ENCODE data around the gene PGAM2. TPM values are rescaled to one million over a fixed set of nuclear protein-coding genes. Genes with fewer than 3 reads are reported as not detected.

PGAM2 gene
- total and polyA plus RNA-seq, 2 experiments from 2014 or later = 148 to 165 TPM

DNA sequence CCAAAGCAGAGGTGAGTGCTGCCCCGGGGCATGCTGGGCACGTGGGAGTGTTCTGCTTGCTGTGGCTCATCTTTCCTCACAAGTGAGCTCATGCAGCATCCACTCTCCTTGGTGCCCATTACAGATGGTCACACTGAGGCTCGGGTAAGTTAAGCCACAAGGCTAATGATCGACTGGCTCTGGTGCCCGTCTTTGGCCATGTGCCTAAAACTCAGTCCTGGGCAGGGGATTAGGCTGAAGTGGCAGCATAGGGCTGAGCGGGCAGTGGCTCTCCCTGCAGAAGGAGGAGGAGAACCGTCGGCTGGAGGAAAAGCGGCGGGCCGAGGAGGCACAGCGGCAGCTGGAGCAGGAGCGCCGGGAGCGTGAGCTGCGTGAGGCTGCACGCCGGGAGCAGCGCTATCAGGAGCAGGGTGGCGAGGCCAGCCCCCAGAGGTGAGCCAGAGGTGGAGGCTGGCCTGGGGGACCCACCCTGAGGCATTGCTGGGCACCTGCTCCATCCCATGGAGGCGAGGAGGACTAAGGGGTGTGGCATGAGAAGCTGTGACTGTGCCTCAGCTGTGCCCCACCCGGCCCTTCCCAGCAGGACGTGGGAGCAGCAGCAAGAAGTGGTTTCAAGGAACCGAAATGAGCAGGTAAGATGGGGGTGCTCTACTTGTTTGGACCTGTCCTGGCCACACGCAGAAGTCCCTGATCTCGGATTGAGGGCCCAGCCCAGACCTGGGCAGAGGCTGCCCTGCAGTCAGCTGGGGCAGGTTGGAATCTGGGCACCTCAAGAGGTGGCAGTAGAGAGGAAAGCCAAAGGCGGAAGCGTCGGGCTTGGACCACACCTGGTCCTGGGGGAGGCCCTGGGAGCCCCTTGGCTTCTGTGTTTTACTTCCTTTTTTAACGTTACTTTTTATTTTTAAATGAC is 7.3 kb downstream of the PGAM2 start:
- H3K4me3 ChIP-seq = no peak overlapping the region
- no peak for DNase-seq (ENCODE audit: low read depth in 1 of 2, low spot score in 1 of 2)
- H3K36me3 ChIP-seq = peaks cover 21% of the 10 kb centered on the region
- H3K27ac ChIP-seq = no peak overlapping the region
- no peaks in the 10 kb centered on the region for H3K9me3 ChIP-seq (ENCODE audit: low read depth)
- peaks cover 7% of the 10 kb centered on the region for H3K4me1 ChIP-seq (ENCODE audit: low read depth)
- TF ChIP-seq, protein P1, sequence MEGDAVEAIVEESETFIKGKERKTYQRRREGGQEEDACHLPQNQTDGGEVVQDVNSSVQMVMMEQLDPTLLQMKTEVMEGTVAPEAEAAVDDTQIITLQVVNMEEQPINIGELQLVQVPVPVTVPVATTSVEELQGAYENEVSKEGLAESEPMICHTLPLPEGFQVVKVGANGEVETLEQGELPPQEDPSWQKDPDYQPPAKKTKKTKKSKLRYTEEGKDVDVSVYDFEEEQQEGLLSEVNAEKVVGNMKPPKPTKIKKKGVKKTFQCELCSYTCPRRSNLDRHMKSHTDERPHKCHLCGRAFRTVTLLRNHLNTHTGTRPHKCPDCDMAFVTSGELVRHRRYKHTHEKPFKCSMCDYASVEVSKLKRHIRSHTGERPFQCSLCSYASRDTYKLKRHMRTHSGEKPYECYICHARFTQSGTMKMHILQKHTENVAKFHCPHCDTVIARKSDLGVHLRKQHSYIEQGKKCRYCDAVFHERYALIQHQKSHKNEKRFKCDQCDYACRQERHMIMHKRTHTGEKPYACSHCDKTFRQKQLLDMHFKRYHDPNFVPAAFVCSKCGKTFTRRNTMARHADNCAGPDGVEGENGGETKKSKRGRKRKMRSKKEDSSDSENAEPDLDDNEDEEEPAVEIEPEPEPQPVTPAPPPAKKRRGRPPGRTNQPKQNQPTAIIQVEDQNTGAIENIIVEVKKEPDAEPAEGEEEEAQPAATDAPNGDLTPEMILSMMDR (IDR thresholded peaks at IDR 0.05; ENCODE audit: low read depth, low read length) = no peak
- H3K27me3 ChIP-seq = no peaks in the 10 kb centered on the region

DNA sequence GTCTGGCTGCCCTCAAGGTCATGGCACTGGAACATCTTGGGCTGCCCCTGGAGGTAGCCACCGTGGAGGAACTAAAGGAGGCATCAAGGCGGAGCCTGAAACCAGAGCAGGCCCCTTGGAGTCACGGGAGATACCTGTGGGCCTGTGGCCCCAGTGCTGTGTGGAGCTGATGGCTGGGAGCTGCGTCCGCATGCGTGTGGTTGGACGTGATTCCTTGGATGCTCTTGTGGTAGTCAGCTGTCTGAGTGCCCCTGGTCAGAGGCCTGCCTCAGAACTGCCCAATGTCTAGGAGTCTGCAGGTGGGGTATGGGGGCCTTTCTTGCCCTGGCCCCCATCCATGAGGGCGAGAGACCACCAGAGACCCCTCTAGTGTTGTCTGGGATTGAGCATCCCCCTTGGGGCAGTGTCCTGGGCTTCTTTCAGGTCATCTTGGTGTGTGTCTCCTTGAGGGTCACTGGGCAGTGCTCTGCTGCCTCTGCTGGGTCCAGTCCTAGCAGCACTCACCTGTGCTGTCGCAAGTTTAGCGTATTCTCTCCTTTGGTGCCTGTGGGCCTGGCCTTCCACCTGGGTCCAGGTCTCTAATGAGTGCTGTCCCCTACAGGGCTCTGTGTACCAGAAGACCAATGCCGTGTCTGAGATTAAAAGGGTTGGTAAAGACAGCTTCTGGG is 8.1 kb downstream of the PGAM2 start:
- Histone ChIP-seq H3K9me3 (ENCODE audit: low read depth) (no peaks in the 10 kb centered on the region), H3K27ac (no peak overlapping the region), H3K4me3 (no peak overlapping the region), H3K27me3 (no peaks in the 10 kb centered on the region), H3K36me3 (peaks cover 21% of the 10 kb centered on the region), H3K4me1 (ENCODE audit: low read depth) (peaks cover under 1% of the 10 kb centered on the region)
- no peak for DNase-seq (ENCODE audit: low read depth in 1 of 2, low spot score in 1 of 2)
- TF ChIP-seq, protein P1 (IDR thresholded peaks at IDR 0.05; ENCODE audit: low read depth, low read length) = no peak

DNA sequence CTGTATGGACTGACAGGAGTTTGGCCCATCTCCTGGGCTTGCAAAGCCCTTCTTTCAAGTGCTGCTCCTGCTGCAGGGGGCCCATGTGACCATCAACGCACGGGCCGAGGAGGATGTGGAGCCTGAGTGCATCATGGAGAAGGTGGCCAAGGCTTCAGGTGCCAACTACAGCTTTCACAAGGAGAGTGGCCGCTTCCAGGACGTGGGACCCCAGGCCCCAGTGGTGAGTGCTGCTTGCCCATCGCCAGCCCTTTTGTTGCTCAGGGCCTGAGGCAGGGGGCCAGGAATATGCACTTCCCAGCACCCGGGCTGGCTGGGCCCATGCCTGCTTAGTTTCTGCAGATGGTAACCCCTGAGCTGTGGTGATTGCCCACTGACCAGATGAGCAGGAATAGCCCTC is 8.7 kb downstream of the PGAM2 start:
- H3K36me3 ChIP-seq = peaks cover 22% of the 10 kb centered on the region
- no peak overlapping the region for H3K4me3 ChIP-seq
- no peak overlapping the region for H3K27ac ChIP-seq
- no peak for DNase-seq (ENCODE audit: low read depth in 1 of 2, low spot score in 1 of 2)
- H3K9me3 ChIP-seq (ENCODE audit: low read depth) = no peaks in the 10 kb centered on the region
- no peaks in the 10 kb centered on the region for H3K27me3 ChIP-seq
- TF ChIP-seq, protein P1 (IDR thresholded peaks at IDR 0.05; ENCODE audit: low read depth, low read length) = no peak
- no peaks in the 10 kb centered on the region for H3K4me1 ChIP-seq (ENCODE audit: low read depth)

DNA sequence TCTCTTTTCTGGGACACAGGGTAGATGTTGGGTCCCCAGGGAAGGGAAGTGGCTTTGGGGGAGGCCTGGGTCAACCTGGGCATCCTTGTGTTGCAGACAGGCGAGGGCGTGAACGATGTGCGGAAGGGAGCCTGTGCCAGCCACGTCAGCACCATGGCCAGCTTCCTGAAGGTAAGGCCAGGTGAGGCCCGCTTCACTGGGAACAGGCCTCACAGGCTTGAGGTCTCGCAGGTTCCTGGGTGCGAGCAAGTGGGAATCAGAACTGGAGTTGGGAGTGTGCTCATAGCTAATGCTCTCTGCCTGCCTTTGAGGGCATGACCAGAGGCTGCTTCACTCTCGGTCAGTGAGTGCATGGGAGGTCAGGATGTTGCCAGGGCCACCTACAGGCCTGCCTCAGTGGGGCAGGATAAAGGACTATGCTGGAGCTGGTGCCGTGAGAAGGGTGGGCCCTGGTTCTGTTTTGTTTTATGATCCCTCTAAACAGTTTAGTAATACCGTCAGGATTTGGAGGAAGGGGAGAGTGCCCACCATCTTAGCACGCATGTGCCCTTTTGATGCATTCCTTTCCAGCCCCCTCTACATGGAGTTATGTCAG is 12.5 kb downstream of the PGAM2 start:
- TF ChIP-seq, protein P1 (IDR thresholded peaks at IDR 0.05; ENCODE audit: low read depth, low read length) = no peak
- DNase-seq (ENCODE audit: low read depth in 1 of 2, low spot score in 1 of 2) = no peak
- H3K4me1 ChIP-seq (ENCODE audit: low read depth) = no peaks in the 10 kb centered on the region
- no peaks in the 10 kb centered on the region for H3K27me3 ChIP-seq
- H3K4me3 ChIP-seq = no peak overlapping the region
- no peaks in the 10 kb centered on the region for H3K9me3 ChIP-seq (ENCODE audit: low read depth)
- no peak overlapping the region for H3K27ac ChIP-seq
- peaks cover 19% of the 10 kb centered on the region for H3K36me3 ChIP-seq

DNA sequence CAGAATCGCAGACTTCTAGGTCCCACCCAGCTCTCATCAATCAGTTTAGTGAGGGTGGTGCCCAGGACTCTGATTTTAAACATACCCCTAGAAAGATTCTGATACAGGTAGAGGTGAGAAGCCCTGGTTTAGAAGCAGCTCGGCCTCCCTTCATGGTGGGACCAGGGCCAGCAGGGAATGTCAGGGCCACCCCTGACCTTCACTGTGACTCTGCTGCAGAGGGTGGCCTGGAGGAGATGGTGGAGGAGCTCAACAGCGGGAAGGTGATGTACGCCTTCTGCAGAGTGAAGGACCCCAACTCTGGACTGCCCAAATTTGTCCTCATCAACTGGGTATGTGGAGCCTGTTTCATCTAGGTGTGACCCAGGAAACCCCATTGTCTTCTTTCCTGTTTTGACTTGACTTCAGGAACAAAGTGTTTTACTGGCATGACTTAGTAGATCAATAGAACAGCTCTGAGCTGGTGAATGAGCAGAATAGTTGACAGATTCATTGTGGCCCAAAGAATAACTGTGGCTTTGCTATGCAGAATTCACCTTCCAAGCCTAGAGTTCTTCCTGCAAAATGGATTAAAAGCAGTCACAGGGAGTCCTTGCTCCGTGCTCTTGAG is 13.7 kb downstream of the PGAM2 start:
- no peaks in the 10 kb centered on the region for H3K4me1 ChIP-seq (ENCODE audit: low read depth)
- peaks cover 13% of the 10 kb centered on the region for H3K36me3 ChIP-seq
- no peak for DNase-seq (ENCODE audit: low read depth in 1 of 2, low spot score in 1 of 2)
- no peaks in the 10 kb centered on the region for H3K27me3 ChIP-seq
- no peak overlapping the region for H3K4me3 ChIP-seq
- TF ChIP-seq, protein P1 (IDR thresholded peaks at IDR 0.05; ENCODE audit: low read depth, low read length) = no peak
- no peaks in the 10 kb centered on the region for H3K9me3 ChIP-seq (ENCODE audit: low read depth)
- no peak overlapping the region for H3K27ac ChIP-seq

Data from cardiac muscle cell (in vitro differentiated cells and primary cell).